H1 (cell line): ENCODE measurements around the gene MUC5AC. TPM values are rescaled to one million over a fixed set of nuclear protein-coding genes. Genes with fewer than 3 reads are reported as not detected.

Source experiments
- BACH1 ChIP-seq: IDR thresholded peaks from 2 replicates; pipeline ENCODE4 v1.6.1; 2012; ENCODE audit warnings: low read length, improper control_type of control experiment
- NANOG ChIP-seq: IDR thresholded peaks from 2 replicates; pipeline ENCODE4 v1.6.1; 2011; ENCODE audit warnings: low read length, low read depth, mild to moderate bottlenecking, inconsistent platforms; ENCODE audit not compliant: insufficient read depth, poor library complexity, severe bottlenecking
- SIN3A ChIP-seq, 2 experiments: IDR thresholded peaks in 1 of 2; conservative IDR thresholded peaks in 1 of 2; 2 replicates each; pipeline ENCODE4 v1.6.1; 2011 to 2012; ENCODE audit warnings: low read length in 2 of 2, improper control_type of control experiment in 1 of 2, low read depth in 1 of 2, mild to moderate bottlenecking in 1 of 2
- SP4 ChIP-seq: IDR thresholded peaks from 2 replicates; pipeline ENCODE4 v1.6.1; 2012; ENCODE audit warnings: low read length, inconsistent platforms
- polyA plus RNA-seq, 7 experiments: library from polyadenylated mRNA; depleted of rRNA in 3 of 7; stranded (reverse) in 5 of 7; unstranded in 2 of 7; fragments of >200 nt in 5 of 7; fragments of 200-250 nt in 2 of 7; gene quantifications; 1 replicate in 5 of 7; 2 replicates in 1 of 7; 4 replicates in 1 of 7; pipeline versions ENCODE4 v1.2.1 to v1.2.3, GENCODE V29; 2011 to 2013; ENCODE audit warnings: missing spikeins in 2 of 7, mixed read lengths in 2 of 7
- total RNA-seq: library from RNA; stranded (reverse); fragmentation: NEBNext Ultra II Directional; extraction: Animal tissue kit (Norgen Biotek cat#: 25700); gene quantifications from 2 replicates; pipeline ENCODE4 v1.2.1, GENCODE V29; 2021

Gene MUC5AC
- total and polyA plus RNA-seq, 2 of the 8 experiments (the other 6 are each of a cell fraction or from before 2014, with no cell fraction given) = not detected

- TF ChIP-seq BACH1 = no peak
- no peak for TF ChIP-seq SIN3A (conservative IDR thresholded peaks at IDR 0.05 in 1 of 2, IDR thresholded peaks at IDR 0.05 in 1 of 2; ENCODE audit: low read depth in 1 of 2, low read length in 2 of 2)
- TF ChIP-seq SP4 = no peak
- TF ChIP-seq NANOG = no peak
These were observed 7.6 kb upstream of the MUC5AC start (continued) for GRCh38 chr11:1150116-1150515.
